Nephron (organoid): ENCODE results near the gene TRIM34.
A peak's percentile ranks its signal among the peaks of the same experiment; 100 is the strongest.

ENCODE experiments used
- H3K27ac Mint-ChIP-seq, 3 experiments: 2 replicates each; pipeline ENCODE4 v1.8.0; 2020; ENCODE audit warnings: mixed read lengths in 3 of 3, mild to moderate bottlenecking in 2 of 3, moderate library complexity in 1 of 3
- H3K27me3 Mint-ChIP-seq: 2 replicates; pipeline ENCODE4 v1.8.0; 2021; ENCODE audit warnings: low read depth, mild to moderate bottlenecking, moderate library complexity, mixed read lengths
- H3K36me3 Mint-ChIP-seq: 2 replicates; pipeline ENCODE4 v1.8.0; 2020; ENCODE audit warnings: low read depth, mixed read lengths
- H3K4me1 Mint-ChIP-seq: 2 replicates; pipeline ENCODE4 v1.8.0; 2020; ENCODE audit warnings: mixed read lengths
- H3K4me3 Mint-ChIP-seq, 3 experiments: 2 replicates each; pipeline ENCODE4 v1.8.0; 2020; ENCODE audit warnings: mild to moderate bottlenecking in 3 of 3, mixed read lengths in 3 of 3, moderate library complexity in 2 of 3
- H3K9me3 Mint-ChIP-seq: 2 replicates; pipeline ENCODE4 v1.8.0; 2020; ENCODE audit warnings: mixed read lengths
- CTCF ChIP-seq, 3 experiments: fragments of 200-600 bp; sonication (generic); IDR thresholded peaks; one replicate each; pipeline ENCODE4 v1.5.0; 2021; ENCODE audit warnings: antibody characterized with exemption in 3 of 3; ENCODE audit not compliant: unreplicated experiment in 3 of 3

Gene TRIM34

GRCh38 chr11:5625281-5625680 lies 480 bp downstream of the TRIM34 start:
- no peaks in the 10 kb centered on the region for H3K27me3 Mint-ChIP-seq
- no peaks in the 10 kb centered on the region for H3K36me3 Mint-ChIP-seq
- no peak for TF ChIP-seq CTCF (IDR thresholded peaks at IDR 0.05; ENCODE audit: unreplicated experiment in 3 of 3)
- H3K9me3 Mint-ChIP-seq: no peaks in the 10 kb centered on the region
- H3K4me1 Mint-ChIP-seq: peaks cover 9% of the 10 kb centered on the region
- H3K27ac Mint-ChIP-seq: peak overlapping the region; percentile 52 to 58 (median 56)
- H3K4me3 Mint-ChIP-seq: peak overlapping the region; percentile 68 to 74 (median 69)

GRCh38 chr11:5626196-5626595 lies 1.4 kb downstream of the TRIM34 start:
- TF ChIP-seq CTCF (IDR thresholded peaks at IDR 0.05; ENCODE audit: unreplicated experiment in 3 of 3): no peak
- H3K27ac Mint-ChIP-seq: peak overlapping the region in 1 of 3 experiments; percentile 58
- no peaks in the 10 kb centered on the region for H3K9me3 Mint-ChIP-seq
- H3K27me3 Mint-ChIP-seq: no peaks in the 10 kb centered on the region
- H3K36me3 Mint-ChIP-seq: no peaks in the 10 kb centered on the region
- peaks cover 9% of the 10 kb centered on the region for H3K4me1 Mint-ChIP-seq
- H3K4me3 Mint-ChIP-seq: peak overlapping the region; percentile 68 to 74 (median 69)

GRCh38 chr11:5631417-5631816 lies 6.6 kb downstream of the TRIM34 start:
- no peaks in the 10 kb centered on the region for H3K9me3 Mint-ChIP-seq
- H3K27me3 Mint-ChIP-seq: no peaks in the 10 kb centered on the region
- peaks cover 16% of the 10 kb centered on the region for H3K36me3 Mint-ChIP-seq

GRCh38 chr11:5631969-5632635 lies 7.3 kb downstream of the TRIM34 start:
- TF ChIP-seq CTCF (IDR thresholded peaks at IDR 0.05; ENCODE audit: unreplicated experiment in 3 of 3): no peak
- Mint-ChIP-seq H3K4me1 (no peaks in the 10 kb centered on the region), H3K36me3 (peaks cover 16% of the 10 kb centered on the region), H3K4me3 (no peak overlapping the region), H3K27me3 (no peaks in the 10 kb centered on the region), H3K27ac (no peak overlapping the region), H3K9me3 (no peaks in the 10 kb centered on the region)

More at GRCh38 chr11:5631417-5631816, 6.6 kb downstream of the TRIM34 start:
- TF ChIP-seq CTCF (IDR thresholded peaks at IDR 0.05; ENCODE audit: unreplicated experiment in 3 of 3): no peak
- no peak overlapping the region for H3K4me3 Mint-ChIP-seq
- no peaks in the 10 kb centered on the region for H3K4me1 Mint-ChIP-seq
- no peak overlapping the region for H3K27ac Mint-ChIP-seq

- Mint-ChIP-seq H3K36me3 (peaks cover 7% of the 10 kb centered on the region), H3K4me1 (no peaks in the 10 kb centered on the region), H3K9me3 (peaks cover 2% of the 10 kb centered on the region), H3K4me3 (no peak overlapping the region), H3K27me3 (no peaks in the 10 kb centered on the region), H3K27ac (no peak overlapping the region)
- TF ChIP-seq CTCF (IDR thresholded peaks at IDR 0.05; ENCODE audit: unreplicated experiment in 3 of 3): no peak
These were observed 15.2 kb downstream of the TRIM34 start for GRCh38 chr11:5639953-5640352.

- Mint-ChIP-seq H3K27me3 (no peaks in the 10 kb centered on the region), H3K27ac (no peak overlapping the region), H3K4me3 (no peak overlapping the region), H3K4me1 (no peaks in the 10 kb centered on the region), H3K36me3 (peaks cover 7% of the 10 kb centered on the region), H3K9me3 (peaks cover 2% of the 10 kb centered on the region)
- TF ChIP-seq CTCF (IDR thresholded peaks at IDR 0.05; ENCODE audit: unreplicated experiment in 3 of 3): no peak
These were observed 18.8 kb downstream of the TRIM34 start for GRCh38 chr11:5643585-5643984.
